ENCODE results near the gene POU3F1.
"Not testable (repeated sequence)": the region's sequence is repeated elsewhere in the genome, so short reads cannot be mapped to it uniquely, and the experiment has no call there.

Gene POU3F1

GRCh38 chr1:38046884-38047602, 450 bp upstream of the POU3F1 start:
- peak; percentile 85 for DNase-seq

DNA sequence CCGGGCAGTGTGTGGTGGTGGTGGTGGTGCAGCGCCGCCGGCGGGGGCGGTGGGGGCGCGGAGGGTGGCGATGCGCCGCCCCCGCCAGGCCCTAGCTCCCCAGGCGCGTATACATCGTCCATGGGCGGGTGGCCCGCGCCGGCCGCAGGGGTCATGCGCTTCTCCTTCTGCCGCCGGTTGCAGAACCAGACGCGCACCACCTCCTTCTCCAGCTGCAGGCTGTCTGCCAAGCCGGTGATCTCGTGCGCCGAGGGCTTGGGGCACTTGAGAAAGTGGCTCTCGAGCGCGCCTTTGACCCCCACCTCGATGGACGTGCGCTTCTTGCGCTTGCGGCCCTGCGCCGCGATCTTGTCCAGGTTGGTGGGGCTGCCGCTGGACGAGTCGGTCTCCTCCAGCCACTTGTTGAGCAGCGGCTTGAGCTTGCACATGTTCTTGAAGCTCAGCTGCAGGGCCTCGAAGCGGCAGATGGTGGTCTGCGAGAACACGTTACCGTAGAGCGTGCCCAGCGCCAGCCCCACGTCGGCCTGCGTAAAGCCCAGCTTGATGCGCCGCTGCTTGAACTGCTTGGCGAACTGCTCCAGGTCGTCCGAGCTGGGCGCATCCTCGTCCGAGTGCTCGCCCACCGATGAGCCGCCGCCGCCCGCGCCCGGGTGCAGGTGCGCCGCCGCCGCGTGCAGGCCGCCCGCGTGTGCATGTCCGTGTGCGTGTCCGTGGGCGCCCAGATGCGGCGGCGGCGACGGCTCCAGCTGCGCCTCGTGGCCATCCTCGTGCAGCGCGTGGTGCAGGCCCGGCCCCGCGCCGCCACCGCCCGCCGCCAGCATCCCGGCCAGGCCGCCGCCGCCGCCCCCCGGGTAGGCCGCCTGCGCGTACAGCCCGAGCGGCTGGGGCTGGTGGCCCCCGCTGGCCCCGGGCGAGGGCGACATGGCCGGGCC, 926 bp downstream of the POU3F1 start:
- no peak for DNase-seq

DNA sequence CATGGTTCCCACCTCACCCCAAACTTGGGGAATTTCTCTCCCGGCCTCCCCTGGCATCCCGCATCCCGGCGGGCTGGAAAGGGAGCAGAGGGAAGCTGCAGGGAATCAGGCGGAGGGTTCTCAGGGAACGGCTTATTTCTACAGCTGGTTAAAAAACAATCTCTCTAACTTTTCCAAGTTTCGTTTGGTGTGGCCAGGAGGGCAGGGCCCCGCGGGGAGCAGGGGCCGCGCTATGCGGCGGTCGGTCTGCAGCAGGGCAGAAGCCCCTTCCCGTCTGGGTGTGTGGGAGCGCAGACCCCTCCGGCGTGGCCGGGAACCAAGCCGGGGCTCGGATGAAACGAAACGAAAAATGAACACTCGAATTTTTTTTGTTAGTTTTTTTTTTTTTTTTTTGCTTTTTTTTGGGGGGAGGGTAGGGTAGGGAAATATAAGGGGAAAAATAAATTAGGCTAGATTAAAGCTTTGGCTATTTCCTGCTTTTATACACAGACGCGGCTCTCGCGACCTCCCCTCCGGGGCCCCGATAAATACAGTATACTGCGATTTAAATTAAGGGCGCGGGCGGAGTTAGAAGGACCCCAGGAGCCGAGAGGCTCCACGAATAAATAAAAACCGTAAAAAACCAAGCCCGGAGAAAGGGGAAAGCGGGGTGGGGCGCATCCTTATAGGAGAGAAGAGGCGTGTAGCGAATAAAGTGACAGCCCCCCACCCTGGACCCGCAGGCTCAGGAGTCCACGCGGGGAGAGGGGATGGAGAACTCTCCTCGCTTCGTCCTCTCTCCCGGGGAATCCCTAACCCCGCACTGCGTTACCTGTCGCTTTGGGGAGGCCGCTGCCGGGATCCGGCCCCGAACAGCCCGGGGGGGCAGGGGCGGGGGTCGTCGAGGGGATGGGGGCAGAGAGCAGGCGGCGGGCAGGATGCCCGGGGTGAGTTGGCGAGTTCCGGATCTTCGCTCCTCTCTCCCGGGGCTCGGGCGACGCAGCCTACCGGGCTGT, 2.1 kb downstream of the POU3F1 start:
- no peak for DNase-seq

- DNase-seq, result no peak
Measured at GRCh38 chr1:38043036-38043747, 3.4 kb downstream of the POU3F1 start.

GRCh38 chr1:38041936-38042834, 4.4 kb downstream of the POU3F1 start:
- DNase-seq, result no peak

GRCh38 chr1:38039331-38040088, 7.1 kb downstream of the POU3F1 start:
- no peak for DNase-seq

DNA sequence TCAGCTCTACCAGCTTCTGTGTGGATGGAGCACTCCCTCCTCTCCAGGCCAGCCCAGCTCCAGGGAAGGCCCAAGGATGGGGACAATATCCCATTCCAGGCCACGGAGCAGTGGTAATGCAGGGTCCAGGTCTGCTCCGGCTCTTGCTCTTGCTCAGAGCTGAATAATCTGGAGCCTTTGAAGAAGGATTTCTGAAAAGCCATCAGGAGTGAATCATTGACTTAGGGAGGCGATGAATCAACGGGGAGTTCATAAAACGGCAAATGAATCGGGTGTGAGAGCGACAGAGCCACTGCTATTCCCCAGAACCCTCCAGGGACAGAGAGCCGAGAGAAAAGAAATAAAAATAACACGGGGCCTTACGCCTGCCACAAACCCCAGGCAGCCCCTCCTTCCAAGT, 7.7 kb downstream of the POU3F1 start:
- no peak for DNase-seq

DNA sequence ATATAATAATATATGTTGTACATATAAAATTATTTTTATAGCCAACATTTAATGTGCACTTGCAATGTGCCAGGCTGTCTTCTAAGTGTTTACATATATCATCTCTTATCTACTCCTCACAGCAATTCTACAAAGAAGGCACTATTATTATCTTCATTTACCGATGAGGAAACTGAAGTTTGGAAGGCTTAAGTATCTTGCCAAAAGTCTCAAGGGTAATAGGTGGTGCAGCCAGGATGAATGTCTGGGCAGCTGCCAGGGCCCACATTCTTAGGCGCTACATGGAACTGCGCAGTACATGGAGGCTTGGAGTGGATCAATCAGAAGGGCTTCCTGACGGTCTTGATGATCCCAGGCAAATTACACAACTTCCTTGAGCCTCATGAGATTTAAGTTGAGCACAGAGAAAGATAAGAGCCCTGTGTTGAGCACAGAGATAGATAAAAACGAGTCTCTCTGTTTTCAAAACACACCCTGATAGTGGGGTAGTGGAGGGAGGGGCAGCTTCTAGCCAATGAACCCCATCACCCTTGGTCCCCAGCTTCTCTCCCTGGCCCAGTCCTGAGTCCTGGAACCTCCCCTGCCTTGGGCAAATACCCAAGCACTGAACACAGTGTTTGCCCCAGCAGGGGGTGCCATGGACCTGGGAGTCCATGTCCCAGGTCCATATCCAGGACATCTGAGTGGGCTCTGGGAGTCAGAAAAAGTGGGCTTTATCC, 9.2 kb downstream of the POU3F1 start:
- DNase-seq, result no peak

GRCh38 chr1:38034871-38035270, 11.7 kb downstream of the POU3F1 start:
- DNase-seq, result no peak

- not testable (repeated sequence) for DNase-seq
Measured at GRCh38 chr1:38032992-38033391, 13.6 kb downstream of the POU3F1 start.

DNA sequence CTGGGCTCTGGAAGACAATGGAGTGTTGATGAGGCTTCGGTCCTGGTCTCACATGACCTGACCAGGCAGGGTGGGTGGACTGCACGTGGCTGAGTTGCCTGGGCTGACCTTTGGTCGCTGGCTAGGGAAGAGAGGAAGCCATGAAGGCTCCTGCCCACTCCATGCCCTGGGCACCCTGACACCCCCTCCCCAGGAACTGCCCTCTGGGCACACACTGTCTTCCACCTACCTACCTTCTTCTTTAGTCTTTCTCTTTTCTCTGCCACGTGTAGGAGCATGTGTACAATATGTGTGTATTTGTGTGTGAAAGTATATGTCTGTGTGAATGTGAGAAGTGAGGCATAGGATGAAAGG, 15.1 kb downstream of the POU3F1 start:
- DNase-seq, result no peak

DNA sequence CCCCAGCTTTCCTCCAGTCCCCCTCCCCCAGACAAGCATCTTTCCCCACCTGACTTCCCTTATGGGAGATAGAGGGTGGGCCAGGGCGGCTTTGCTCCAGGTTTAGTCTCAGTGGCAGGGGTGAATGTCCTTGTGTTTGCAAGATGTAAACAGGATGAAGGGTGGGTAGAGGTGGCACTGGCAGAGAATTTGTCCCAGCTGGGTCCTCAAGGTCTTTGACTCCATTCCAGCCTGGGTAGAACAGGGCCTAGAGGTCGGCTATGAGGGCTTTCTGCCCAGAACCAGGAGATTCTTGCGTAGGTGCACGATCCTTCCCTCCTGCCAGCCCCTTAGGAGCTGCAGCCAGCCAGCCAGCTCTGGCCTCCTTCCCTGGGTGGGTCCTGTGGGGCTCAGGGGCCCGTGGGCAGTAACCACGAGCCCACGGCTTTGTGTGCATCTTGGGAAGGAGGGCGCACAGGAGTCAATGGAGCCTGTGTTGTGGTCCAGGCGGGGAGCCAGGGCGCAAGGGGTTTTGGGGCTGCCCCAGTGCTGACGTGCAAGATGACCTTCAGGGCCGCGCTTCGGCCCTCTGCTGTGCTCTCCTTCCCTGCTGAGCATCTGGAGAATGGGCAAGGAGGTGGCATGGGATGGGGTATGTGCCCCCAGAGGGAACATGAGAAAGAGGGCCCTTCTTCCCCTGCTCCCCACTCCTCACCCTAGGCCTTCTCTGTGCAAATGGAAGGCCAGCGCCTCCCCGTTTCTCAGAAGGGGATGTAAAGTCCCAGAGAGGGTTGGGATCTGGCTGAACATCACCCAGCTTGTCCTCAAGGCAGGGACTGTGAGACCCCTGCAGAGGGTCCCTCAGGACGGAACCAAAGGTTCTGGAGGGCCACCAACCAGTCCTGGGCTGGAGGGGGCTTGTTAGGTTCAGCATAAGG, 15.7 kb downstream of the POU3F1 start:
- no peak for DNase-seq

- peak; percentile 56 for DNase-seq
Measured at GRCh38 chr1:38029685-38030511, 16.7 kb downstream of the POU3F1 start.

- DNase-seq, result no peak
Measured at GRCh38 chr1:38029081-38029681, 17.4 kb downstream of the POU3F1 start.

GRCh38 chr1:38028671-38029070, 17.9 kb downstream of the POU3F1 start:
- no peak for DNase-seq

DNA sequence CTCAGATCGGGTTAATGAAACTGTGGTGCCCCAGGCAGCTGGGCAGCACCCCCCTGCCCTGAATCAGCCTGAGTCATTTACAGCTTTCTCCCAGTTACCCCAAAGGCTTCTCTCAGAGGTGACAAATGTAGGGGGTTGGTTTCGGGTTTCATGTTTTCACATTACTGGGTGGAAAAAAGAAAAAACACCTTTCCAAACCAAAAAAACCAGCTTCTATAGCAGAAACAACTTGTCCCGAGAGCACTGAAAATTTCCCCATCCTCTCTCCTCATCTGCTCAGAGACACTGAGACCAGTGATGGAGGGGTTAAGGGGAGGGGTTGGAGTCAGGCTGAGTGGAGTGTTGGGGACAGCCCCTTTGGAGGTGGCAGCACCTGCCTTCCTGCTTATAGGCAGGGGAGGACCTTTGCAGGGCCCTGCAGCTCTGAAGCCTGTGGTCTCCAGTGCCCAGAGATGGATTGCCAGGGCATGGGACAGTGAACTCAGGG, 18.4 kb downstream of the POU3F1 start:
- no peak for DNase-seq
